Caco-2 (cell line): ENCODE data around the gene FHIT. TPM values are rescaled to one million over a fixed set of nuclear protein-coding genes. Genes with fewer than 3 reads are reported as not detected.

Source experiments
- BruUV-seq: library from RNA; stranded (reverse); fragments of 400-500 nt; replicated peaks from 2 replicates; lab custom pipeline; 2021; lab: Mats Ljungman, UMichigan
- CTCF ChIA-PET: fragments of 300-600 bp; sonication (Branson Sonifier 250); formaldehyde crosslinking; loops from one replicate; lab custom pipeline; 2022; ENCODE audit warnings: antibody characterized with exemption; lab: Charles Lee
- POLR2A ChIA-PET: fragments of 300-600 bp; sonication (Branson Sonifier 250); formaldehyde crosslinking; loops from one replicate; lab custom pipeline; 2022; ENCODE audit warnings: antibody characterized with exemption; lab: Charles Lee
- DNase-seq, 2 experiments: peaks; one replicate each; pipeline versions ENCODE4 v3.0.0 to v3.0.0-alpha.2; 2020 to 2022
- H3K27me3 ChIP-seq: replicated peaks from 2 replicates; pipeline ENCODE4 v1.6.0; 2011; ENCODE audit warnings: low read length; ENCODE audit not compliant: control insufficient read depth, insufficient read depth
- H3K36me3 ChIP-seq: 2 replicates; pipeline ENCODE4 v1.5.1; 2011; ENCODE audit warnings: low read length; ENCODE audit not compliant: control insufficient read depth, insufficient read depth
- H3K4me1 ChIP-seq: fragments of 250-450 bp; sonication (Bioruptor Pico); 2 replicates; pipeline ENCODE4 v1.5.1; 2020; ENCODE audit warnings: mild to moderate bottlenecking
- H3K4me3 ChIP-seq: 2 replicates; pipeline ENCODE4 v1.5.1; 2011; ENCODE audit warnings: low read depth, mild to moderate bottlenecking, control low read depth, low read length
- H3K9me3 ChIP-seq: fragments of 250-450 bp; sonication (Bioruptor Pico); 2 replicates; pipeline ENCODE4 v1.5.1; 2020; ENCODE audit warnings: mild to moderate bottlenecking, moderate library complexity
- H3K27ac Mint-ChIP-seq: one replicate; pipeline ENCODE4 v1.8.0; 2022; ENCODE audit warnings: mixed read lengths; ENCODE audit not compliant: unreplicated experiment
- H3K27me3 Mint-ChIP-seq: one replicate; pipeline ENCODE4 v1.8.0; 2022; ENCODE audit warnings: mixed read lengths; ENCODE audit not compliant: insufficient read depth, unreplicated experiment
- H3K36me3 Mint-ChIP-seq: one replicate; pipeline ENCODE4 v1.8.0; 2022; ENCODE audit warnings: mild to moderate bottlenecking, mixed read lengths; ENCODE audit not compliant: insufficient read depth, unreplicated experiment
- H3K4me1 Mint-ChIP-seq: one replicate; pipeline ENCODE4 v1.8.0; 2022; ENCODE audit warnings: low read depth, mixed read lengths; ENCODE audit not compliant: unreplicated experiment
- H3K4me3 Mint-ChIP-seq: one replicate; pipeline ENCODE4 v1.8.0; 2022; ENCODE audit warnings: mild to moderate bottlenecking, moderate library complexity, mixed read lengths; ENCODE audit not compliant: unreplicated experiment
- H3K9me3 Mint-ChIP-seq: one replicate; pipeline ENCODE4 v1.8.0; 2022; ENCODE audit warnings: mixed read lengths; ENCODE audit not compliant: unreplicated experiment
- CTCF ChIP-seq, 2 experiments: fragments of 200-600 bp in 1 of 2; IDR thresholded peaks; 1 replicate in 1 of 2; 2 replicates in 1 of 2; pipeline versions ENCODE4 v1.5.1 to v1.8.0; 2011 to 2022; ENCODE audit warnings: antibody characterized with exemption in 1 of 2, control low read depth in 1 of 2, inconsistent platforms in 1 of 2, low read depth in 1 of 2, low read length in 1 of 2, mild to moderate bottlenecking in 1 of 2, moderate library complexity in 1 of 2; ENCODE audit not compliant: insufficient read depth in 1 of 2, severe bottlenecking in 1 of 2, unreplicated experiment in 1 of 2
- intact Hi-C: fragments of 100-400 bp; cut with micrococcal nuclease; formaldehyde crosslinking; loops from one replicate; pipeline ENCODE4 v1.10.0; 2022; ENCODE audit not compliant: unreplicated experiment
- total RNA-seq: library from RNA; stranded (reverse); gene quantifications from 2 replicates; pipeline ENCODE4 v1.2.3, GENCODE V29; 2022

FHIT gene
- total RNA-seq, 1 experiment from 2014 or later, result 8.3 TPM

- Histone ChIP-seq H3K4me3 (no peak overlapping the region), H3K9me3 (no peaks in the 10 kb centered on the region), H3K27me3 (no peaks in the 10 kb centered on the region), H3K36me3 (no peaks in the 10 kb centered on the region), H3K4me1 (no peaks in the 10 kb centered on the region)
- H3K27me3 Mint-ChIP-seq, result no peaks in the 10 kb centered on the region
- no peak for TF ChIP-seq CTCF (IDR thresholded peaks at IDR 0.05; ENCODE audit: insufficient read depth in 1 of 2, low read depth in 1 of 2, low read length in 1 of 2, severe bottlenecking in 1 of 2, unreplicated experiment in 1 of 2)
- H3K4me1 Mint-ChIP-seq, result no peaks in the 10 kb centered on the region
- peaks cover 10% of the 10 kb centered on the region for H3K9me3 Mint-ChIP-seq
- H3K4me3 Mint-ChIP-seq, result no peak overlapping the region
- intact Hi-C loops, result no loop called here
- no peak for DNase-seq
- ChIA-PET POLR2A (no interaction called here), CTCF (no interaction called here)
- H3K36me3 Mint-ChIP-seq, result no peaks in the 10 kb centered on the region
- no TSS peak for BruUV-seq
- H3K27ac Mint-ChIP-seq, result no peak overlapping the region
Observed at GRCh38 chr3:61152071-61152470, 99.2 kb downstream of the FHIT start.

- Histone ChIP-seq H3K36me3 (no peaks in the 10 kb centered on the region), H3K4me3 (no peak overlapping the region), H3K9me3 (no peaks in the 10 kb centered on the region), H3K4me1 (no peaks in the 10 kb centered on the region), H3K27me3 (no peaks in the 10 kb centered on the region)
- Mint-ChIP-seq H3K27ac (no peak overlapping the region), H3K27me3 (no peaks in the 10 kb centered on the region), H3K9me3 (peaks cover 10% of the 10 kb centered on the region), H3K4me1 (no peaks in the 10 kb centered on the region), H3K36me3 (no peaks in the 10 kb centered on the region), H3K4me3 (no peak overlapping the region)
- intact Hi-C loops, result no loop called here
- TF ChIP-seq CTCF (IDR thresholded peaks at IDR 0.05; ENCODE audit: insufficient read depth in 1 of 2, low read depth in 1 of 2, low read length in 1 of 2, severe bottlenecking in 1 of 2, unreplicated experiment in 1 of 2), result no peak
- ChIA-PET POLR2A (no interaction called here), CTCF (no interaction called here)
- no TSS peak for BruUV-seq
- DNase-seq, result no peak
Observed at GRCh38 chr3:61149236-61149635, 102.0 kb downstream of the FHIT start.

GRCh38 chr3:61146010-61146890 is 105.0 kb downstream of the FHIT start:
- H3K4me1 ChIP-seq, result no peaks in the 10 kb centered on the region
- no peak for DNase-seq
- intact Hi-C loops, result no loop called here
- Mint-ChIP-seq H3K4me3 (no peak overlapping the region), H3K9me3 (no peaks in the 10 kb centered on the region), H3K4me1 (no peaks in the 10 kb centered on the region), H3K27me3 (no peaks in the 10 kb centered on the region), H3K27ac (no peak overlapping the region), H3K36me3 (no peaks in the 10 kb centered on the region)
- ChIA-PET POLR2A (no interaction called here), CTCF (no interaction called here)
- no peaks in the 10 kb centered on the region for H3K27me3 ChIP-seq
- H3K36me3 ChIP-seq, result no peaks in the 10 kb centered on the region
- BruUV-seq, result no TSS peak
- no peak for TF ChIP-seq CTCF (IDR thresholded peaks at IDR 0.05; ENCODE audit: insufficient read depth in 1 of 2, low read depth in 1 of 2, low read length in 1 of 2, severe bottlenecking in 1 of 2, unreplicated experiment in 1 of 2)
- H3K4me3 ChIP-seq, result no peak overlapping the region
- H3K9me3 ChIP-seq, result no peaks in the 10 kb centered on the region
